ENCODE results near the gene ZDHHC12. TPM values are rescaled to one million over a fixed set of nuclear protein-coding genes. Genes with fewer than 3 reads are reported as not detected.
"Not testable (repeated sequence)": the region's sequence is repeated elsewhere in the genome, so short reads cannot be mapped to it uniquely, and the experiment has no call there.

Gene ZDHHC12
- total RNA-seq, 1 donor from 2014 or later: 25.6 TPM

- Mint-ChIP-seq H3K4me3 (peak overlapping the region; percentile 88), H3K27me3 (no peaks in the 10 kb centered on the region), H3K27ac (no peak overlapping the region), H3K36me3 (no peaks in the 10 kb centered on the region), H3K4me1 (ENCODE audit: unreplicated experiment) (no peaks in the 10 kb centered on the region), H3K9me3 (no peaks in the 10 kb centered on the region)
- no peak for DNase-seq (ENCODE audit: extremely low spot score, unreplicated experiment)
- no peak for TF ChIP-seq CTCF (conservative IDR thresholded peaks at IDR 0.05)
These were observed 20.8 kb downstream of the ZDHHC12 start for GRCh38 chr9:128702949-128703615.

DNA sequence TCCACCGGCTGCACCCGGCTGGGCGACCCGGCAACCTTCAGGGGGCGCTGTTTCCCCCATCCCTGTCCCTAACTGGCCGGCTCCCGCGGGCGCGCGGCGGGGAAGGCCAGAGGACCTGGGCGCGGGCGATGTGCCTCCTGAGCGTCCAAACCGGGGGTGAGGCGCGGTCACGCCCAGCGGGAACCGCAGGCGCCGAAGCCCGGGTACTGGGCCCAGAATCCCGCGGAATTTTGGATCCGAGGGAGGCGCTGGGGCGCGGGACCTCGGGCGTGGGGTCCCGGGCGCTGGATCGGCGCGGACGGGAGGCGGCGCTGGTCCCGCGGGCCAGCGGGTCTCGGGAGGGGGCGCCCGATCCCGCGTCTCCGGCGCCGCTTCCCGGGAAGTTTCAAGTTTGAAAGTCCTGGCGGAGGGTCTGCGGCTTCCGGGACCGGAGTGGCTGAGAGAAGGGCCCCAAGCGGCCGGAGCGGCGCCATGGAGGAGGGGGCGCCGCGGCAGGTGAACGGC is 21.4 kb downstream of the ZDHHC12 start, which contains the start of gene PKN3:
Gene PKN3 (plus strand): TSS at position 59 of the 504 bp plus-strand sequence. CDS start 413 bp downstream, at position 472.
- no peaks in the 10 kb centered on the region for H3K36me3 Mint-ChIP-seq
- peak; percentile 99 for TF ChIP-seq CTCF (conservative IDR thresholded peaks at IDR 0.05)
- DNase-seq (ENCODE audit: extremely low spot score, unreplicated experiment): peak; percentile 96
- no peaks in the 10 kb centered on the region for H3K4me1 Mint-ChIP-seq (ENCODE audit: unreplicated experiment)
- H3K9me3 Mint-ChIP-seq: no peaks in the 10 kb centered on the region
- H3K27ac Mint-ChIP-seq: peak within 1 kb of the TSS; percentile 74
- H3K4me3 Mint-ChIP-seq: peak within 1 kb of the TSS; percentile 88
- H3K27me3 Mint-ChIP-seq: no peaks in the 10 kb centered on the region

- Mint-ChIP-seq H3K4me3 (peak overlapping the region; percentile 57), H3K4me1 (ENCODE audit: unreplicated experiment) (no peaks in the 10 kb centered on the region), H3K27me3 (no peaks in the 10 kb centered on the region), H3K27ac (peak overlapping the region; percentile 43), H3K36me3 (peaks cover 6% of the 10 kb centered on the region), H3K9me3 (no peaks in the 10 kb centered on the region)
- DNase-seq (ENCODE audit: extremely low spot score, unreplicated experiment): no peak
- TF ChIP-seq CTCF (conservative IDR thresholded peaks at IDR 0.05): no peak
These were observed 22.6 kb downstream of the ZDHHC12 start for GRCh38 chr9:128701227-128701854.

- not testable (repeated sequence) for DNase-seq (ENCODE audit: extremely low spot score, unreplicated experiment); H3K4me1 Mint-ChIP-seq (ENCODE audit: unreplicated experiment); H3K9me3 Mint-ChIP-seq; H3K27ac Mint-ChIP-seq; H3K4me3 Mint-ChIP-seq; H3K27me3 Mint-ChIP-seq
- peaks cover 12% of the 10 kb centered on the region for H3K36me3 Mint-ChIP-seq
These were observed 24.7 kb downstream of the ZDHHC12 start for GRCh38 chr9:128699096-128699795.

DNA sequence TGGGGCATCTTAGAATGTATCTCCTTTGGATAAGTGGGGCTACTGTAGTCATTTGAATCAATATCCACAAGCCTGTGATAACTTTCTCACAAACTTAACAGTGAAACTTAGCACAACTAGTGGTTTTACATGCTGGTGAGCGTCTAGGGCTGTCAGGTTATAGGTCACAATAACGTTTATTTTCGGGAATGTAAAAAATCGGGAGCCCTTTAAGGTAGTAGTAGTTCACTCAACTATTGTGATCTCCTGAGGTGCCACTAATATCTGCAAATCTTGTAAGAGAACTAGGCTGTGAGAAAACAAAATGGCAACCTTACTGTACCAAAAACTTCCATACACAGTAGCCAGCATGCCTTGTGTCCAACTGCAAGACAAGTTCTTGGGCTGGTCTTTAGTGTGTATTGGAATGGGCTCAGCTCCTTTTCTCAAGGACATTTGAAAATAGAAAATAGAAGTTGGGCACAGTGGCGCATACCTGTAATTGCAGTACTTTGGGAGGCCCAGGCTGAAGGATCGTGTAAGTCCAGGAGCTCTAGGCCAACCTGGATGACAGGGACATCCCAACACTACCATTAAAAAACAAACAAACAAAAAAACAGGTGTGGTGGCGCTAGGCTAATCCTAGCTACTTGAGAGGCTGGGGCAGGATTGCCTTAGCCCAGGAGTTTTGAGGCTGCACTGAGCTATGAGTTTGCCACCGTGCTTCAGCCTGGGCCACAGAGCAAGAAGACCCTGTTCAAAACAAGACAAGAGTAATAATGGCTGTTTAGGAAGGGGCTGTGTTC is 26.8 kb downstream of the ZDHHC12 start:
- Mint-ChIP-seq H3K4me3 (no peak overlapping the region), H3K27ac (peak overlapping the region; percentile 18), H3K27me3 (no peaks in the 10 kb centered on the region), H3K36me3 (peaks cover 26% of the 10 kb centered on the region), H3K4me1 (ENCODE audit: unreplicated experiment) (no peaks in the 10 kb centered on the region), H3K9me3 (no peaks in the 10 kb centered on the region)
- no peak for DNase-seq (ENCODE audit: extremely low spot score, unreplicated experiment)
- TF ChIP-seq CTCF (conservative IDR thresholded peaks at IDR 0.05): no peak
